HepG2 (cell line): Measurements from ENCODE around the gene NPHP4. TPM values are rescaled to one million over a fixed set of nuclear protein-coding genes. Genes with fewer than 3 reads are reported as not detected.

Source experiments
- ATAC-seq: fragments of 200-7000 bp; cut with Tn5 transposase; 3 replicates; pipeline ENCODE4 v1.9.1; 2020; ENCODE audit warnings: mild to moderate bottlenecking, moderate library complexity
- BruUV-seq: library from RNA; stranded (reverse); fragments of 400-500 nt; replicated peaks from 2 replicates; lab custom pipeline; 2021; lab: Mats Ljungman, UMichigan
- CTCF ChIA-PET: fragments of 300-600 bp; formaldehyde crosslinking; extraction: SDS; loops from one replicate; lab custom pipeline; 2021; ENCODE audit warnings: low total read pairs, inconsistent platforms, low intra/inter-chr PET ratio; lab: Yijun Ruan, JAX
- POLR2A ChIA-PET: fragments of 350-600 bp; sonication (Branson Sonifier 250); formaldehyde crosslinking; loops from one replicate; lab custom pipeline; 2020; ENCODE audit warnings: antibody characterized with exemption, inconsistent platforms; lab: Yijun Ruan, JAX
- DNase-seq: peaks from one replicate; pipeline ENCODE4 v3.0.0-alpha.2; 2015; ENCODE audit warnings: low spot score
- FAIRE-seq: peaks from 3 replicates; lab custom pipeline; 2011; peaks lifted over from hg19 to GRCh38; lab: Jason Lieb, UNC
- H2AFZ ChIP-seq: one replicate; pipeline ENCODE4 v1.6.1; 2011; ENCODE audit warnings: low read length, inconsistent platforms
- H3K27ac ChIP-seq: fragments of 300-600 bp; 3 replicates; pipeline ENCODE4 v1.8.0; 2011; ENCODE audit warnings: mixed run types, mild to moderate bottlenecking, mixed read lengths, low read length, inconsistent platforms; ENCODE audit not compliant: insufficient read depth; ENCODE audit errors: extremely low read length
- H3K27me3 ChIP-seq, 2 experiments: fragments of 200-600 bp in 1 of 2; 2 replicates in 1 of 2; 3 replicates in 1 of 2; pipeline versions ENCODE4 v1.6.0 to v1.8.0; 2011; ENCODE audit warnings: low read length in 2 of 2, mild to moderate bottlenecking in 2 of 2, moderate library complexity in 2 of 2, inconsistent platforms in 1 of 2; ENCODE audit not compliant: insufficient read depth in 2 of 2, control insufficient read depth in 1 of 2
- H3K36me3 ChIP-seq, 2 experiments: fragments of 200-600 bp in 1 of 2; replicated peaks in 1 of 2; 2 replicates in 1 of 2; 3 replicates in 1 of 2; pipeline versions ENCODE4 v1.5.1 to v1.8.0; 2011; ENCODE audit warnings: low read length in 2 of 2, inconsistent platforms in 1 of 2; ENCODE audit not compliant: insufficient read depth in 2 of 2, control insufficient read depth in 1 of 2
- H3K4me1 ChIP-seq: 2 replicates; pipeline ENCODE4 v1.5.1; 2012; ENCODE audit warnings: low read length, inconsistent platforms; ENCODE audit not compliant: insufficient read depth
- H3K4me2 ChIP-seq: 2 replicates; pipeline ENCODE4 v1.6.0; 2011; ENCODE audit warnings: low read depth, low read length, inconsistent platforms
- H3K4me3 ChIP-seq, 3 experiments: fragments of 200-600 bp in 1 of 3; sonication (generic), shearing (Covaris generic) in 1 of 3; replicated peaks in 1 of 3; 2 replicates each; pipeline ENCODE4 v1.5.1; 2011 to 2016; ENCODE audit warnings: low read length in 3 of 3, inconsistent platforms in 2 of 3, low read depth in 2 of 3, mild to moderate bottlenecking in 2 of 3, control low read depth in 1 of 3, mixed read lengths in 1 of 3; ENCODE audit not compliant: insufficient read depth in 1 of 3
- H3K79me2 ChIP-seq: one replicate; pipeline ENCODE4 v1.6.1; 2011; ENCODE audit warnings: low read length, inconsistent platforms; ENCODE audit not compliant: insufficient read depth
- H3K9ac ChIP-seq: 2 replicates; pipeline ENCODE4 v1.6.0; 2011; ENCODE audit warnings: mild to moderate bottlenecking, low read depth, low read length, inconsistent platforms; ENCODE audit not compliant: insufficient read depth
- H3K9me3 ChIP-seq: 2 replicates; pipeline ENCODE4 v1.5.1; 2012; ENCODE audit warnings: mild to moderate bottlenecking, low read length
- H4K20me1 ChIP-seq: 2 replicates; pipeline ENCODE4 v1.6.0; 2011; ENCODE audit warnings: inconsistent platforms, mild to moderate bottlenecking, low read length, moderate library complexity; ENCODE audit not compliant: insufficient read depth
- ATF7 ChIP-seq, 2 experiments: fragments of 450-650 bp in 1 of 2; sonication (generic) in 1 of 2; formaldehyde crosslinking in 1 of 2; IDR thresholded peaks; 2 replicates each; pipeline versions ENCODE4 v1.4.0 to v1.6.1; 2016 to 2020; ENCODE audit warnings: antibody characterized with exemption in 1 of 2, mild to moderate bottlenecking in 1 of 2, missing genetic modification reagents in 1 of 2
- CBFB ChIP-seq: sonication (generic); formaldehyde crosslinking; IDR thresholded peaks from 2 replicates; pipeline ENCODE4 v1.4.0; 2020; ENCODE audit warnings: missing genetic modification reagents
- CBX2 ChIP-seq, 2 experiments: fragments of 200-600 bp in 1 of 2; sonication (generic); formaldehyde crosslinking in 1 of 2; IDR thresholded peaks; 2 replicates each; pipeline versions ENCODE4 v1.7.0 to v1.8.1; 2018 to 2022; ENCODE audit warnings: low read depth in 2 of 2, low read length in 1 of 2, mild to moderate bottlenecking in 1 of 2, missing genetic modification reagents in 1 of 2
- CREM ChIP-seq, 2 experiments: sonication (generic) in 1 of 2; formaldehyde crosslinking in 1 of 2; IDR thresholded peaks; 2 replicates each; pipeline versions ENCODE4 v1.4.0 to v1.6.1; 2016 to 2020; ENCODE audit warnings: antibody characterized with exemption in 1 of 2, mild to moderate bottlenecking in 1 of 2, missing genetic modification reagents in 1 of 2
- GFI1 ChIP-seq: sonication (generic); formaldehyde crosslinking; IDR thresholded peaks from 2 replicates; pipeline ENCODE4 v1.5.0; 2020; ENCODE audit warnings: missing genetic modification reagents, mild to moderate bottlenecking, borderline replicate concordance
- HDAC2 ChIP-seq: sonication (generic); formaldehyde crosslinking; IDR thresholded peaks from 2 replicates; pipeline ENCODE4 v1.4.0; 2020; ENCODE audit warnings: missing genetic modification reagents
- HNRNPUL1 ChIP-seq: fragments of 200-400 bp; formaldehyde crosslinking; IDR thresholded peaks from 2 replicates; pipeline ENCODE4 v1.6.1; 2017; ENCODE audit warnings: low read depth, mild to moderate bottlenecking, low read length, moderate library complexity
- JUNB ChIP-seq: sonication (generic); formaldehyde crosslinking; IDR thresholded peaks from 2 replicates; pipeline ENCODE4 v1.8.0; 2022; ENCODE audit warnings: missing genetic modification reagents, mild to moderate bottlenecking, borderline replicate concordance
- PAX8 ChIP-seq: sonication (generic); formaldehyde crosslinking; IDR thresholded peaks from 2 replicates; pipeline ENCODE4 v1.8.0; 2022; ENCODE audit warnings: mild to moderate bottlenecking, missing genetic modification reagents, borderline replicate concordance
- RORA ChIP-seq: sonication (generic); formaldehyde crosslinking; IDR thresholded peaks from 2 replicates; pipeline ENCODE4 v1.5.0; 2020; ENCODE audit warnings: mild to moderate bottlenecking, missing genetic modification reagents, moderate library complexity
- SAFB2 ChIP-seq: sonication (generic); formaldehyde crosslinking; IDR thresholded peaks from 2 replicates; pipeline ENCODE4 v1.5.1; 2020; ENCODE audit warnings: missing genetic modification reagents, low read depth, mild to moderate bottlenecking, borderline replicate concordance
- SALL1 ChIP-seq: sonication (generic); formaldehyde crosslinking; IDR thresholded peaks from 2 replicates; pipeline ENCODE4 v1.8.0; 2022; ENCODE audit warnings: mild to moderate bottlenecking, missing genetic modification reagents
- SCMH1 ChIP-seq: sonication (generic); formaldehyde crosslinking; IDR thresholded peaks from 2 replicates; pipeline ENCODE4 v1.9.0; 2021; ENCODE audit warnings: missing genetic modification reagents, mild to moderate bottlenecking, borderline replicate concordance
- TBX2 ChIP-seq: sonication (generic); formaldehyde crosslinking; IDR thresholded peaks from 2 replicates; pipeline ENCODE4 v1.5.0; 2020; ENCODE audit warnings: missing genetic modification reagents, mild to moderate bottlenecking, borderline replicate concordance
- ZBTB1 ChIP-seq: sonication (generic); formaldehyde crosslinking; IDR thresholded peaks from 2 replicates; pipeline ENCODE4 v1.4.0; 2020; ENCODE audit warnings: missing genetic modification reagents, borderline replicate concordance
- ZBTB8A ChIP-seq: sonication (generic); formaldehyde crosslinking; IDR thresholded peaks from 2 replicates; pipeline ENCODE4 v1.4.0; 2020; ENCODE audit warnings: mild to moderate bottlenecking, low read depth, missing genetic modification reagents, borderline replicate concordance
- ZNF879 ChIP-seq: sonication (generic); formaldehyde crosslinking; IDR thresholded peaks from 2 replicates; pipeline ENCODE4 v1.8.1; 2023; ENCODE audit warnings: missing genetic modification reagents
- WGBS: methylation state at CpG from one replicate; pipeline ENCODE4 v1.1.6; 2017; ENCODE audit warnings: low lambda C conversion rate; 5-methylcytosine and 5-hydroxymethylcytosine counted together
- in situ Hi-C: cut with HindIII; loops from 2 replicates; pipeline ENCODE4 v1.10.0; 2017; ENCODE audit warnings: low pct_unique_long_range_greater_than_20kb; ENCODE audit not compliant: extremely low pct_ligation_motif_present
- intact Hi-C: fragments of 100-400 bp; cut with micrococcal nuclease; formaldehyde crosslinking; loops from one replicate; pipeline ENCODE4 v1.10.0; 2022; ENCODE audit not compliant: unreplicated experiment
- polyA plus RNA-seq, 8 experiments: library from polyadenylated mRNA; depleted of rRNA in 3 of 8; stranded (reverse) in 7 of 8; unstranded in 1 of 8; fragments of >200 nt; fragmentation: Illumina TruSeq in 4 of 8; extraction: Trizol in 4 of 8; gene quantifications; 2 replicates each; pipeline versions ENCODE4 v1.2.1 to v1.2.3, GENCODE V29; 2011 to 2016; ENCODE audit warnings: low read depth in 4 of 8, missing spikeins in 1 of 8, mixed read lengths in 1 of 8; ENCODE audit not compliant: insufficient read depth in 1 of 8
- total RNA-seq, 5 experiments: library from RNA; depleted of rRNA; stranded (reverse); fragments of >200 nt; fragmentation: Illumina TruSeq; extraction: Trizol; gene quantifications; 2 replicates each; pipeline ENCODE4 v1.2.3, GENCODE V29; 2016; ENCODE audit warnings: low read depth in 1 of 5
- TF ChIP-seq, protein P1 (sequence below): sonication (generic); formaldehyde crosslinking; IDR thresholded peaks from 2 replicates; pipeline ENCODE4 v1.4.0; 2020; ENCODE audit warnings: missing genetic modification reagents
- TF ChIP-seq, protein P2 (sequence below): IDR thresholded peaks from 2 replicates; pipeline ENCODE4 v1.6.1; 2016; ENCODE audit warnings: mild to moderate bottlenecking, missing biosample characterization, missing genetic modification reagents

The NPHP4 gene
- total and polyA plus RNA-seq, 2 of the 13 experiments (the other 11 are each of a cell fraction or from before 2014, with no cell fraction given) = 4.4 to 6.8 TPM

DNA sequence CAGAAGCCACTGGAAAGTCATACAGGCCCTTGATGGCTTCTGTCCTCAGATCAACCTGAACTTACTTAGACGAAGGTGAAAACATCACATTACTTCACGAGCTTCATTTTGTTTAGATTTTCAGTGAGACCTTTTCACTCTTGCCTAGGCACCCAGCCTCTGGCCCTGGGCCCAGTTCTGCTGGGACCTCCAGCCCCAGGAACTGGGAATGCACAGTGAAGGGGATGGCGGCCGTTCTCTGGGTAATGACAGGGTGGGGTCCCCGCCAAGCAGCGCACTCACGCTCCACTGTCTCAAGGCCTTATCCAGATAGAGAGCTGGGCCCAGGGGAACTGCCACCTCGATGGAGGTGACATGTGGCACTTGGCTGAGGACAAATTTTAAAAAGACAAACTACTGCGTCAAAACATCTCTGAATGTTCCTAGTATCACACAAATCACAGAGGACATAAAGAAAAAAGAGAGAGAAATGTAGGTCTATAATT is 54.8 kb downstream of the NPHP4 start:
- Histone ChIP-seq H3K79me2 (no peaks in the 10 kb centered on the region), H3K36me3 (peaks cover 0 to 10% of the 10 kb centered on the region in 2 experiments; a peak in 4 of 5 replicates), H4K20me1 (no peaks in the 10 kb centered on the region), H3K4me2 (no peak overlapping the region), H3K4me1 (peaks cover 30% of the 10 kb centered on the region), H3K27ac (no peak overlapping the region), H3K9ac (no peak overlapping the region), H3K27me3 (no peaks in the 10 kb centered on the region), H2AFZ (no peak overlapping the region), H3K9me3 (no peaks in the 10 kb centered on the region), H3K4me3 (no peak overlapping the region)
- in situ Hi-C loops (no loop called here), intact Hi-C loops (no loop called here)
- TF ChIP-seq JUNB (CRISPR knock-in tag) (no peak), ATF7 (IDR thresholded peaks at IDR 0.05) (no peak), ATF7 (CRISPR knock-in tag; IDR thresholded peaks at IDR 0.05) (no peak), CBFB (no peak), SALL1 (no peak), ZNF879 (no peak), CBX2 (IDR thresholded peaks at IDR 0.05; ENCODE audit: low read depth, low read length) (no peak), CBX2 (CRISPR knock-in tag; IDR thresholded peaks at IDR 0.05; ENCODE audit: low read depth) (no peak), ZBTB1 (CRISPR knock-in tag) (no peak), CREM (IDR thresholded peaks at IDR 0.05) (no peak), CREM (CRISPR knock-in tag; IDR thresholded peaks at IDR 0.05) (no peak), GFI1 (CRISPR knock-in tag) (no peak), TBX2 (no peak), SAFB2 (no peak), HDAC2 (CRISPR knock-in tag) (no peak), SCMH1 (CRISPR knock-in tag) (no peak), RORA (CRISPR knock-in tag) (no peak), ZBTB8A (CRISPR knock-in tag) (no peak), PAX8 (CRISPR knock-in tag) (no peak), HNRNPUL1 (no peak)
- TF ChIP-seq, protein P1, sequence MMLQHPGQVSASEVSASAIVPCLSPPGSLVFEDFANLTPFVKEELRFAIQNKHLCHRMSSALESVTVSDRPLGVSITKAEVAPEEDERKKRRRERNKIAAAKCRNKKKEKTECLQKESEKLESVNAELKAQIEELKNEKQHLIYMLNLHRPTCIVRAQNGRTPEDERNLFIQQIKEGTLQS (CRISPR knock-in tag) = no peak
- TF ChIP-seq, protein P2, sequence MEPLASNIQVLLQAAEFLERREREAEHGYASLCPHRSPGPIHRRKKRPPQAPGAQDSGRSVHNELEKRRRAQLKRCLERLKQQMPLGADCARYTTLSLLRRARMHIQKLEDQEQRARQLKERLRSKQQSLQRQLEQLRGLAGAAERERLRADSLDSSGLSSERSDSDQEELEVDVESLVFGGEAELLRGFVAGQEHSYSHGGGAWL (CRISPR knock-in tag) = no peak
- no peak for ATAC-seq
- ChIA-PET CTCF (no interaction called here), POLR2A (no interaction called here)
- no peak for FAIRE-seq
- no TSS peak for BruUV-seq
- DNase-seq = no peak
- WGBS = 95% methylated on average over 9 of the region's 9 CpGs
